Activated CD4-positive, alpha-beta T cell treated with anti-CD3 and anti-CD28 coated beads for 1 hour (primary cell): ENCODE measurements around the gene MRTFA.

ENCODE experiments used
- DNase-seq: peaks from one replicate; pipeline ENCODE4 v3.0.0-alpha.2; 2020

MRTFA gene

GRCh38 chr22:40482886-40483285 is 153.6 kb downstream of the MRTFA start:
- DNase-seq: no peak

- no peak for DNase-seq
Observed at GRCh38 chr22:40482391-40482790, 154.1 kb downstream of the MRTFA start.

GRCh38 chr22:40480996-40481395 is 155.5 kb downstream of the MRTFA start:
- DNase-seq: no peak

- no peak for DNase-seq
Observed at GRCh38 chr22:40479887-40480538, 156.5 kb downstream of the MRTFA start.

GRCh38 chr22:40479126-40479800 is 157.3 kb downstream of the MRTFA start:
- no peak for DNase-seq

- DNase-seq: no peak
Observed at GRCh38 chr22:40478338-40479125, 158.0 kb downstream of the MRTFA start.

- DNase-seq: no peak
Observed at GRCh38 chr22:40477683-40478337, 158.7 kb downstream of the MRTFA start.

- DNase-seq: no peak
Observed at GRCh38 chr22:40476341-40476740, 160.2 kb downstream of the MRTFA start.

GRCh38 chr22:40473703-40474102 is 162.8 kb downstream of the MRTFA start:
- DNase-seq: no peak

GRCh38 chr22:40472579-40472978 is 163.9 kb downstream of the MRTFA start:
- DNase-seq: no peak

GRCh38 chr22:40472051-40472450 is 164.5 kb downstream of the MRTFA start:
- no peak for DNase-seq

- DNase-seq: no peak
Observed at GRCh38 chr22:40469181-40469580, 167.3 kb downstream of the MRTFA start.

- no peak for DNase-seq
Observed at GRCh38 chr22:40468616-40469015, 167.9 kb downstream of the MRTFA start.

GRCh38 chr22:40466976-40467375 is 169.5 kb downstream of the MRTFA start:
- no peak for DNase-seq

- DNase-seq: no peak
Observed at GRCh38 chr22:40463683-40464082, 172.8 kb downstream of the MRTFA start.

- DNase-seq: peak; percentile 15
Observed at GRCh38 chr22:40463017-40463631, 173.4 kb downstream of the MRTFA start.

- no peak for DNase-seq
Observed at GRCh38 chr22:40462195-40462984, 174.1 kb downstream of the MRTFA start.

GRCh38 chr22:40453671-40454070 is 182.8 kb downstream of the MRTFA start:
- no peak for DNase-seq

- no peak for DNase-seq
Observed at GRCh38 chr22:40452730-40453487, 183.6 kb downstream of the MRTFA start.

GRCh38 chr22:40451210-40451609 is 185.3 kb downstream of the MRTFA start:
- no peak for DNase-seq

- DNase-seq: no peak
Observed at GRCh38 chr22:40450616-40451015, 185.9 kb downstream of the MRTFA start.
